ENCODE measurements around the gene CNOT3. TPM values are rescaled to one million over a fixed set of nuclear protein-coding genes. Genes with fewer than 3 reads are reported as not detected.

CNOT3 gene
- total and polyA plus RNA-seq, 2 donors (not counting 3 experiments of a cell fraction or from before 2014, with no cell fraction given) = 20.4 to 74.7 TPM

GRCh38 chr19:54142166-54142780 is 4.7 kb downstream of the CNOT3 start:
- BruUV-seq (replicated peaks) = no TSS peak
- CTCF ChIA-PET = no interaction called here
- Histone ChIP-seq H4K20me1 (replicated peaks; ENCODE audit: control insufficient read depth, extremely low read depth, insufficient read depth, low read length) (no peaks in the 10 kb centered on the region), H3K27me3 (ENCODE audit: control insufficient read depth in 2 of 2, insufficient read depth in 2 of 2, low read length in 2 of 2) (no peaks in the 10 kb centered on the region), H3K9ac (replicated peaks; ENCODE audit: extremely low read depth, insufficient read depth, low read length) (no peak overlapping the region), H3K36me3 (ENCODE audit: control insufficient read depth in 2 of 2, extremely low read depth in 1 of 2, insufficient read depth in 2 of 2, low read length in 2 of 2) (peaks cover 29 to 46% of the 10 kb centered on the region in 2 experiments), H3K4me3 (replicated peaks in 1 of 3; ENCODE audit: insufficient read depth in 1 of 3, low read depth in 1 of 3, low read length in 3 of 3) (no peak overlapping the region), H3K27ac (ENCODE audit: insufficient read depth, low read depth, low read length) (no peak overlapping the region), H3K9me3 (replicated peaks; ENCODE audit: control insufficient read depth, insufficient read depth, low read length) (no peaks in the 10 kb centered on the region), H3K79me2 (ENCODE audit: control insufficient read depth, insufficient read depth, low read length) (peaks cover 49% of the 10 kb centered on the region), H3K4me1 (ENCODE audit: control insufficient read depth, extremely low read depth, insufficient read depth, low read length) (peaks cover 7% of the 10 kb centered on the region), H3K9me1 (replicated peaks; ENCODE audit: control insufficient read depth, extremely low read depth, insufficient read depth, low read length) (no peaks in the 10 kb centered on the region), H3K4me2 (ENCODE audit: insufficient read depth, low read length) (no peak overlapping the region), H2AFZ (ENCODE audit: low read depth, low read length) (no peak overlapping the region)
- intact Hi-C loops (cut with micrococcal nuclease) = no loop called here
- no peak for TF ChIP-seq EZH2 (IDR thresholded peaks at IDR 0.05; ENCODE audit: borderline replicate concordance, low read depth, low read length, severe bottlenecking)
- TF ChIP-seq, protein P1, sequence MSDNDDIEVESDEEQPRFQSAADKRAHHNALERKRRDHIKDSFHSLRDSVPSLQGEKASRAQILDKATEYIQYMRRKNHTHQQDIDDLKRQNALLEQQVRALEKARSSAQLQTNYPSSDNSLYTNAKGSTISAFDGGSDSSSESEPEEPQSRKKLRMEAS (IDR thresholded peaks at IDR 0.05; ENCODE audit: insufficient read depth, insufficient read length) = no peak
- no peak for TF ChIP-seq GATA2 (IDR thresholded peaks at IDR 0.05; ENCODE audit: insufficient read depth, insufficient read length, low read depth, low read length)
- TF ChIP-seq FOS (IDR thresholded peaks at IDR 0.05; ENCODE audit: borderline replicate concordance, insufficient read depth, low read length) = no peak
- no peak for TF ChIP-seq POLR2AphosphoS5 (IDR thresholded peaks at IDR 0.05; ENCODE audit: insufficient read depth, low read depth, low read length)
- no peak for TF ChIP-seq JUN (IDR thresholded peaks at IDR 0.05; ENCODE audit: borderline replicate concordance, insufficient read depth, insufficient read length, low read depth)
- no peak for TF ChIP-seq MYC (IDR thresholded peaks at IDR 0.05; ENCODE audit: low read depth, low read length)
- TF ChIP-seq, protein P2, sequence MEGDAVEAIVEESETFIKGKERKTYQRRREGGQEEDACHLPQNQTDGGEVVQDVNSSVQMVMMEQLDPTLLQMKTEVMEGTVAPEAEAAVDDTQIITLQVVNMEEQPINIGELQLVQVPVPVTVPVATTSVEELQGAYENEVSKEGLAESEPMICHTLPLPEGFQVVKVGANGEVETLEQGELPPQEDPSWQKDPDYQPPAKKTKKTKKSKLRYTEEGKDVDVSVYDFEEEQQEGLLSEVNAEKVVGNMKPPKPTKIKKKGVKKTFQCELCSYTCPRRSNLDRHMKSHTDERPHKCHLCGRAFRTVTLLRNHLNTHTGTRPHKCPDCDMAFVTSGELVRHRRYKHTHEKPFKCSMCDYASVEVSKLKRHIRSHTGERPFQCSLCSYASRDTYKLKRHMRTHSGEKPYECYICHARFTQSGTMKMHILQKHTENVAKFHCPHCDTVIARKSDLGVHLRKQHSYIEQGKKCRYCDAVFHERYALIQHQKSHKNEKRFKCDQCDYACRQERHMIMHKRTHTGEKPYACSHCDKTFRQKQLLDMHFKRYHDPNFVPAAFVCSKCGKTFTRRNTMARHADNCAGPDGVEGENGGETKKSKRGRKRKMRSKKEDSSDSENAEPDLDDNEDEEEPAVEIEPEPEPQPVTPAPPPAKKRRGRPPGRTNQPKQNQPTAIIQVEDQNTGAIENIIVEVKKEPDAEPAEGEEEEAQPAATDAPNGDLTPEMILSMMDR (IDR thresholded peaks at IDR 0.05; ENCODE audit: extremely low read depth in 1 of 2, insufficient read depth in 1 of 2, low read depth in 1 of 2, low read length in 2 of 2) = no peak
- no peak for TF ChIP-seq POLR2A (IDR thresholded peaks at IDR 0.05; ENCODE audit: low read depth, low read length)
- no peak for DNase-seq (ENCODE audit: low read depth, low spot score)
- no peak for FAIRE-seq
- dilution Hi-C loops (cut with MboI; ENCODE audit: extremely low pct_ligation_motif_present, low sequenced_read_pairs) = no loop called here
- POLR2A ChIA-PET = no interaction called here

Measured in endothelial cell of umbilical vein (primary cell).